ENCODE data around the gene MYO18A.

MYO18A gene

GRCh38 chr17:29120433-29120832 is 59.8 kb downstream of the MYO18A start:
- DNase-seq = no peak

GRCh38 chr17:29119265-29119664 is 60.9 kb downstream of the MYO18A start:
- no peak for DNase-seq

- DNase-seq = no peak
Measured at GRCh38 chr17:29116804-29117753, 63.1 kb downstream of the MYO18A start.

- peak; percentile 37 for DNase-seq
Measured at GRCh38 chr17:29115961-29116803, 64.0 kb downstream of the MYO18A start.

- DNase-seq = no peak
Measured at GRCh38 chr17:29115435-29115834, 64.8 kb downstream of the MYO18A start.

GRCh38 chr17:29114141-29114540 is 66.1 kb downstream of the MYO18A start:
- no peak for DNase-seq

- DNase-seq = no peak
Measured at GRCh38 chr17:29113334-29113733, 66.9 kb downstream of the MYO18A start.

GRCh38 chr17:29112771-29113295 is 67.4 kb downstream of the MYO18A start:
- DNase-seq = no peak

- DNase-seq = no peak
Measured at GRCh38 chr17:29111816-29112499, 68.2 kb downstream of the MYO18A start.

GRCh38 chr17:29110372-29110757 is 69.8 kb downstream of the MYO18A start:
- DNase-seq = no peak

GRCh38 chr17:29109477-29110371 is 70.5 kb downstream of the MYO18A start:
- no peak for DNase-seq

GRCh38 chr17:29108823-29109476 is 71.2 kb downstream of the MYO18A start:
- DNase-seq = no peak

- DNase-seq = no peak
Measured at GRCh38 chr17:29107933-29108822, 72.0 kb downstream of the MYO18A start.

- no peak for DNase-seq
Measured at GRCh38 chr17:29107084-29107483, 73.1 kb downstream of the MYO18A start.

- no peak for DNase-seq
Measured at GRCh38 chr17:29103341-29103740, 76.9 kb downstream of the MYO18A start.

GRCh38 chr17:29102741-29103181 is 77.4 kb downstream of the MYO18A start:
- DNase-seq = no peak

GRCh38 chr17:29102046-29102445 is 78.2 kb downstream of the MYO18A start:
- no peak for DNase-seq

GRCh38 chr17:29100296-29100695 is 79.9 kb downstream of the MYO18A start:
- no peak for DNase-seq

GRCh38 chr17:29099527-29099926 is 80.7 kb downstream of the MYO18A start:
- DNase-seq = no peak

GRCh38 chr17:29096094-29096493 is 84.1 kb downstream of the MYO18A start:
- DNase-seq = no peak
